B cell (primary cell): ENCODE data around the gene VGLL2.

ENCODE experiments used
- EZH2 ChIP-seq: IDR thresholded peaks from 2 replicates; pipeline ENCODE4 v1.6.1; 2012; ENCODE audit warnings: borderline replicate concordance, low read depth, mild to moderate bottlenecking, moderate library complexity, low read length; ENCODE audit not compliant: insufficient read depth, poor library complexity, severe bottlenecking
- TF ChIP-seq, protein P1 (sequence below): fragments of 200-600 bp; IDR thresholded peaks from one replicate; pipeline ENCODE4 v1.8.0; 2022; ENCODE audit warnings: antibody characterized with exemption, mild to moderate bottlenecking

- TF ChIP-seq, protein P1, sequence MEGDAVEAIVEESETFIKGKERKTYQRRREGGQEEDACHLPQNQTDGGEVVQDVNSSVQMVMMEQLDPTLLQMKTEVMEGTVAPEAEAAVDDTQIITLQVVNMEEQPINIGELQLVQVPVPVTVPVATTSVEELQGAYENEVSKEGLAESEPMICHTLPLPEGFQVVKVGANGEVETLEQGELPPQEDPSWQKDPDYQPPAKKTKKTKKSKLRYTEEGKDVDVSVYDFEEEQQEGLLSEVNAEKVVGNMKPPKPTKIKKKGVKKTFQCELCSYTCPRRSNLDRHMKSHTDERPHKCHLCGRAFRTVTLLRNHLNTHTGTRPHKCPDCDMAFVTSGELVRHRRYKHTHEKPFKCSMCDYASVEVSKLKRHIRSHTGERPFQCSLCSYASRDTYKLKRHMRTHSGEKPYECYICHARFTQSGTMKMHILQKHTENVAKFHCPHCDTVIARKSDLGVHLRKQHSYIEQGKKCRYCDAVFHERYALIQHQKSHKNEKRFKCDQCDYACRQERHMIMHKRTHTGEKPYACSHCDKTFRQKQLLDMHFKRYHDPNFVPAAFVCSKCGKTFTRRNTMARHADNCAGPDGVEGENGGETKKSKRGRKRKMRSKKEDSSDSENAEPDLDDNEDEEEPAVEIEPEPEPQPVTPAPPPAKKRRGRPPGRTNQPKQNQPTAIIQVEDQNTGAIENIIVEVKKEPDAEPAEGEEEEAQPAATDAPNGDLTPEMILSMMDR = no peak
- TF ChIP-seq EZH2 = no peak
Measured at GRCh38 chr6:117298941-117299340, 33.6 kb downstream of the VGLL2 start.
